Glutamatergic neuron (in vitro differentiated cells): ENCODE measurements around the gene GSE1. TPM values are rescaled to one million over a fixed set of nuclear protein-coding genes. Genes with fewer than 3 reads are reported as not detected.

Experiments
- DNase-seq: peaks from one replicate; pipeline ENCODE4 v3.0.0; 2022
- H3K27ac Mint-ChIP-seq: one replicate; pipeline ENCODE4 v1.8.0; 2020; ENCODE audit warnings: mild to moderate bottlenecking, mixed read lengths, inconsistent platforms; ENCODE audit not compliant: unreplicated experiment
- H3K27me3 Mint-ChIP-seq: one replicate; pipeline ENCODE4 v1.8.0; 2020; ENCODE audit warnings: mild to moderate bottlenecking, moderate library complexity, mixed read lengths, inconsistent platforms; ENCODE audit not compliant: unreplicated experiment
- H3K36me3 Mint-ChIP-seq: one replicate; pipeline ENCODE4 v1.8.0; 2020; ENCODE audit warnings: mild to moderate bottlenecking, mixed read lengths, inconsistent platforms; ENCODE audit not compliant: unreplicated experiment
- H3K4me1 Mint-ChIP-seq: one replicate; pipeline ENCODE4 v1.8.0; 2020; ENCODE audit warnings: mild to moderate bottlenecking, low read depth, mixed read lengths, inconsistent platforms; ENCODE audit not compliant: unreplicated experiment
- H3K4me3 Mint-ChIP-seq: one replicate; pipeline ENCODE4 v1.8.0; 2020; ENCODE audit warnings: mild to moderate bottlenecking, mixed read lengths, inconsistent platforms; ENCODE audit not compliant: unreplicated experiment
- H3K9me3 Mint-ChIP-seq: one replicate; pipeline ENCODE4 v1.8.0; 2020; ENCODE audit warnings: mild to moderate bottlenecking, moderate library complexity, mixed read lengths, inconsistent platforms; ENCODE audit not compliant: unreplicated experiment
- CTCF ChIP-seq: fragments of 200-600 bp; sonication (generic); IDR thresholded peaks from one replicate; pipeline ENCODE4 v1.5.0; 2021; ENCODE audit not compliant: partially characterized antibody, unreplicated experiment
- total RNA-seq: library from RNA; stranded (reverse); fragmentation: NEBNext Ultra II Directional; extraction: Animal tissue kit (Norgen Biotek cat#: 25700); gene quantifications from one replicate; pipeline ENCODE4 v1.2.1, GENCODE V29; 2021; ENCODE audit not compliant: unreplicated experiment

Gene GSE1
- total RNA-seq, 1 donor from 2014 or later, result 473 TPM

DNA sequence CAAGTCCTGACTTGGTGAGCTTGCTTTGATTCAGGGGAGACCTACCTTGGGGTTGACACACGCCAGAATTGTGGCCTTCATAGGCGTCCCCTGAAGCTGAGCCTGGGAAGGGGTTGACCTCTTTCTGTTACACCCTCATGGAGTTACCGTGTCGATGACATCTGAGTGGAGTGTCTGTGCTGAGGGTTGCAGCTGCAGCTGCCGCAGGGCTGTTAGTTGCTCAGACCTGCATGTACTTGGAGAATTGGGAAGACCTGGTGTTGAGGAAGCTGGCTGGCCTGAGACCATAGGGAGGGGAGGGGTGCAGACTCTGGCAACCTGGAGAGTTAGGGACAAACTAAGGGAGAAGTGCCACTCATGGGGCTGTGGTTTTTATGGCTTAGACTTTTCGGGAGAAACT, 9.6 kb downstream of the GSE1 start:
- no peak for DNase-seq
- peaks cover 5% of the 10 kb centered on the region for H3K36me3 Mint-ChIP-seq
- peaks cover 72% of the 10 kb centered on the region for H3K4me1 Mint-ChIP-seq
- peaks cover 39% of the 10 kb centered on the region for H3K27me3 Mint-ChIP-seq
- peaks cover 54% of the 10 kb centered on the region for H3K9me3 Mint-ChIP-seq
- peak overlapping the region; percentile 69 for H3K4me3 Mint-ChIP-seq
- no peak for TF ChIP-seq CTCF
- H3K27ac Mint-ChIP-seq, result peak overlapping the region; percentile 74

DNA sequence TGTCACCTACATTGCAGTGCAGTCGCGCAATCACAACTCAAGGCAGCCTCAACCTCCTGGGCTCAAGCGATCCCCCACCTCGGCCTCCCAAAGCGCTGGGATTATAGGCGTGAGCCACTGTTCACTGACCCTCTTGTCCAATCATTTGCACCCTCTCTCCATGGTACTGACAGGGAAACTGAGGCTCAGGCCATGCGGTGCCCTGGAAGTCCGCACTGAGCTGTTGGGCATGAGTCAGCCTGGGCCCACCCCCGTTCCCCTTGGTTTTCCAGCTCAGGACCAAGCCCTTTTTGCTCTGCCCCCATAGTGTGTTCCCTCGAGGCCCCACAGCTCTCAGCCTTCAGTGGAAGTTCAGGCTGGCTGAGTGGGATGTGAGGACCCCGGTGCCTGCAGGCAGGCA, 10.1 kb downstream of the GSE1 start:
- Mint-ChIP-seq H3K27me3 (peaks cover 33% of the 10 kb centered on the region), H3K4me3 (no peak overlapping the region), H3K36me3 (peaks cover 5% of the 10 kb centered on the region), H3K9me3 (peaks cover 52% of the 10 kb centered on the region), H3K4me1 (peaks cover 69% of the 10 kb centered on the region), H3K27ac (peak overlapping the region; percentile 48)
- no peak for TF ChIP-seq CTCF
- DNase-seq, result no peak

- peaks cover 5% of the 10 kb centered on the region for H3K36me3 Mint-ChIP-seq
- peak overlapping the region; percentile 83 for H3K27ac Mint-ChIP-seq
- peak overlapping the region; percentile 59 for H3K4me3 Mint-ChIP-seq
- DNase-seq, result no peak
- H3K4me1 Mint-ChIP-seq, result peaks cover 69% of the 10 kb centered on the region
- peaks cover 56% of the 10 kb centered on the region for H3K9me3 Mint-ChIP-seq
- H3K27me3 Mint-ChIP-seq, result peaks cover 36% of the 10 kb centered on the region
- TF ChIP-seq CTCF, result no peak
These were observed 11.0 kb downstream of the GSE1 start for GRCh38 chr16:85623997-85624601.

- DNase-seq, result no peak
- peaks cover 5% of the 10 kb centered on the region for H3K36me3 Mint-ChIP-seq
- peak overlapping the region; percentile 76 for H3K4me3 Mint-ChIP-seq
- peak overlapping the region; percentile 93 for H3K27ac Mint-ChIP-seq
- peaks cover 56% of the 10 kb centered on the region for H3K9me3 Mint-ChIP-seq
- TF ChIP-seq CTCF, result no peak
- peaks cover 38% of the 10 kb centered on the region for H3K27me3 Mint-ChIP-seq
- H3K4me1 Mint-ChIP-seq, result peaks cover 68% of the 10 kb centered on the region
These were observed 11.5 kb downstream of the GSE1 start for GRCh38 chr16:85624646-85625045.

DNA sequence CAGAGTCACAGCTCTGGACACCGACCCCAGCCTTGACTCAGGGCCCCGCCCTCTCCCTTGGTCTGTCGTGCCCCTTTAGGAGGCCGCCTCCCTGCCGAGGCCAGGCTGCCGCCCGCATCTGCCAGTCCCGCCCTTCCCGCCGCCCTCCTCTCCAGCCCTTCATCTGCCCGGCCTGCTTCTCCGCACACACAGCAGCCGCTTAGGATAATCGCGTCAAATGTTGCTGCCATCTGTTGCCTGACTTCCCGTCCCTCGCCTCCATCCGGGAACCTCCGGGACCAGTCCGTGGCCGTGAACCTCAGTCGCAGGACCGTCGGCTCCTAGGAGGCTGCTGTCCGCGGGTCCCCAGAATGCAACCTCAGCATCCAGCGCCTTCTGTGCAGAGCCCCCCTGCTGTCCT, 11.9 kb downstream of the GSE1 start:
- peaks cover 71% of the 10 kb centered on the region for H3K4me1 Mint-ChIP-seq
- peaks cover 60% of the 10 kb centered on the region for H3K9me3 Mint-ChIP-seq
- TF ChIP-seq CTCF, result no peak
- peak overlapping the region; percentile 93 for H3K27ac Mint-ChIP-seq
- peaks cover 5% of the 10 kb centered on the region for H3K36me3 Mint-ChIP-seq
- peak overlapping the region; percentile 76 for H3K4me3 Mint-ChIP-seq
- H3K27me3 Mint-ChIP-seq, result peaks cover 40% of the 10 kb centered on the region
- DNase-seq, result peak; percentile 79
